Stromal cell of bone marrow (primary cell): ENCODE measurements around the gene PID1.

ENCODE experiments used
- DNase-seq: peaks from one replicate; pipeline ENCODE4 v3.0.0-alpha.2; 2012; ENCODE audit warnings: low read depth

The PID1 gene

GRCh38 chr2:229270551-229271410 lies at the start of gene PID1:
TSS of gene PID1 (minus strand) at chr2:229271287. CDS start at chr2:229271043, 244 bp downstream.
- DNase-seq, result no peak

GRCh38 chr2:229319558-229319957 lies 48.5 kb upstream of the PID1 start:
- DNase-seq, result no peak

- no peak for DNase-seq
Observed at GRCh38 chr2:229314117-229314516, 43.0 kb upstream of the PID1 start.

GRCh38 chr2:229313591-229313990 lies 42.5 kb upstream of the PID1 start:
- peak; percentile 69 for DNase-seq

- DNase-seq, result no peak
Observed at GRCh38 chr2:229301237-229301636, 30.1 kb upstream of the PID1 start.

- DNase-seq, result no peak
Observed at GRCh38 chr2:229300790-229301189, 29.7 kb upstream of the PID1 start.

- no peak for DNase-seq
Observed at GRCh38 chr2:229300371-229300770, 29.3 kb upstream of the PID1 start.

- no peak for DNase-seq
Observed at GRCh38 chr2:229297247-229297646, 26.2 kb upstream of the PID1 start.

- no peak for DNase-seq
Observed at GRCh38 chr2:229296536-229296935, 25.4 kb upstream of the PID1 start.

GRCh38 chr2:229296016-229296415 lies 24.9 kb upstream of the PID1 start:
- DNase-seq, result no peak

- DNase-seq, result no peak
Observed at GRCh38 chr2:229287823-229288222, 16.7 kb upstream of the PID1 start.

- DNase-seq, result peak; percentile 96
Observed at GRCh38 chr2:229282758-229283546, 11.9 kb upstream of the PID1 start.

- no peak for DNase-seq
Observed at GRCh38 chr2:229279516-229279915, 8.4 kb upstream of the PID1 start.

GRCh38 chr2:229275506-229275905 lies 4.4 kb upstream of the PID1 start:
- no peak for DNase-seq

- peak; percentile 66 for DNase-seq
Observed at GRCh38 chr2:229273723-229274338, 2.7 kb upstream of the PID1 start.

- no peak for DNase-seq
Observed at GRCh38 chr2:229273006-229273722, 2.1 kb upstream of the PID1 start.

GRCh38 chr2:229269941-229270340 lies 1.1 kb downstream of the PID1 start:
- DNase-seq, result no peak

GRCh38 chr2:229269146-229269545 lies 1.9 kb downstream of the PID1 start:
- no peak for DNase-seq

- no peak for DNase-seq
Observed at GRCh38 chr2:229268626-229269025, 2.5 kb downstream of the PID1 start.

GRCh38 chr2:229267080-229267479 lies 4.0 kb downstream of the PID1 start:
- no peak for DNase-seq

GRCh38 chr2:229265727-229266126 lies 5.4 kb downstream of the PID1 start:
- no peak for DNase-seq

- DNase-seq, result no peak
Observed at GRCh38 chr2:229261599-229261998, 9.5 kb downstream of the PID1 start.
